Measurements from ENCODE around the gene BCAS1.
A peak's percentile ranks its signal among the peaks of the same experiment; 100 is the strongest.

BCAS1 gene

GRCh38 chr20:53939572-53940359, 130.6 kb downstream of the BCAS1 start (continued):
- TF ChIP-seq KLF17 (tag by site-specific recombination; IDR thresholded peaks at IDR 0.05) (no peak), ZNF518A (tag by site-specific recombination; conservative IDR thresholded peaks at IDR 0.05; ENCODE audit: low read depth) (no peak), ZNF404 (tag by site-specific recombination; IDR thresholded peaks at IDR 0.05) (no peak), GLI4 (tag by site-specific recombination; IDR thresholded peaks at IDR 0.05) (no peak), CTCF (tag by site-specific recombination; IDR thresholded peaks at IDR 0.05) (peak; percentile 80), ZNF558 (tag by site-specific recombination; IDR thresholded peaks at IDR 0.05) (no peak), ZNF561 (tag by site-specific recombination; IDR thresholded peaks at IDR 0.05; ENCODE audit: borderline replicate concordance) (0 out of 2 replicates have a peak, but pooled peaks have one; percentile 29), ZNF692 (tag by site-specific recombination; IDR thresholded peaks at IDR 0.05) (no peak), ZNF202 (tag by site-specific recombination; IDR thresholded peaks at IDR 0.05; ENCODE audit: borderline replicate concordance) (no peak), ZNF16 (tag by site-specific recombination; IDR thresholded peaks at IDR 0.05; ENCODE audit: low read depth) (no peak), ZNF114 (tag by site-specific recombination; IDR thresholded peaks at IDR 0.05) (no peak), ZNF266 (tag by site-specific recombination; IDR thresholded peaks at IDR 0.05; ENCODE audit: low read depth) (no peak), HIC1 (tag by site-specific recombination; IDR thresholded peaks at IDR 0.05) (no peak), ZBTB17 (tag by site-specific recombination; IDR thresholded peaks at IDR 0.05) (peak; percentile 64), ZNF132 (tag by site-specific recombination; IDR thresholded peaks at IDR 0.05; ENCODE audit: borderline replicate concordance) (no peak), ZNF768 (tag by site-specific recombination; IDR thresholded peaks at IDR 0.05) (no peak), ZNF645 (tag by site-specific recombination; IDR thresholded peaks at IDR 0.05) (no peak), ZSCAN30 (tag by site-specific recombination; IDR thresholded peaks at IDR 0.05) (peak; percentile 46; the same call in 1 of the 2 replicates), ZNF529 (tag by site-specific recombination; IDR thresholded peaks at IDR 0.05; ENCODE audit: insufficient replicate concordance) (no peak), ZBTB8A (tag by site-specific recombination; IDR thresholded peaks at IDR 0.05) (0 out of 2 replicates have a peak, but pooled peaks have one; percentile 32), ZNF600 (tag by site-specific recombination; IDR thresholded peaks at IDR 0.05) (no peak), GLIS1 (tag by site-specific recombination; IDR thresholded peaks at IDR 0.05) (peak; percentile 22; the same call in 1 of the 2 replicates), MEIS1 (CRISPR knock-in tag; IDR thresholded peaks at IDR 0.05; ENCODE audit: borderline replicate concordance) (no peak), ZFHX2 (tag by site-specific recombination; conservative IDR thresholded peaks at IDR 0.05) (no peak), ZNF19 (tag by site-specific recombination; IDR thresholded peaks at IDR 0.05; ENCODE audit: low read depth) (no peak), RBAK (tag by site-specific recombination; IDR thresholded peaks at IDR 0.05) (no peak)

All from HEK293 (cell line).